ENCODE measurements around the gene TUBB2A.

TUBB2A gene

DNA sequence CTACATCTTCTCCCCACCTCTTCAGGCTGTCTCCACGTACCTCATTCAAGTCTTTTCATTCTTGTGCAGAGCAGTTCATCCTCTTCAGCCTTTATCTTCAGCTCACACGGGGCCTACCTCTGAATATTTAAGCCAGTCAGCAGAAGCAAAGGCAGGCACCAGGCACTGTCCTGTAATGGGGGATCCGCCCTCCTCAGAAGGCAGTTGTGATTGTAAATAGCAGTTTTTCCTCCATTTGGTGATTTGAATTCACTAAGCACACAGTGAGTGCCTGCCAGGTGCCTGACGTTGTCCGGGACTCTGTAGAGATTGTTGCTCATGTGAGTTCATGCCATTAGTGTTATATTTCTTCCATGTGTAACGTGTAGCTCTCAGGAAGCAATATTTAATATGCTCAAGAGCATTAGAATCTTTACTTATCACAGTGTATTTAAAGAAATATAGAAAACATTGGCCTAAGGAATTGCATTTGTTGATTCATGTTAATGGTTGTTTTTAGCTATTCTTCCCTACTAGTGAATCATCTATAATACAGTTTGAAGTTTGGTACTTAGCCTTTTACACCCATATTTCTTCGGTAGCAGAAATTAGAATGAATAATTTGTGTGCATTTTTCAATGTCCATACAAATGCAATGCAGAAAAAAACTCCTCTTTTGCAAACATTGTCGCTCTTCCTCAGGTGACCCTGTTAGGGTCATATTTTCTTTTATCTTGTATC is 20.9 kb downstream of the TUBB2A start:
- Histone ChIP-seq H2AFZ (no peak overlapping the region), H3K9me3 (ENCODE audit: control insufficient read depth, low read length) (no peaks in the 10 kb centered on the region), H3K79me2 (no peaks in the 10 kb centered on the region), H3K36me3 (ENCODE audit: control insufficient read depth, insufficient read depth, low read length) (no peaks in the 10 kb centered on the region), H3K27ac (no peak overlapping the region), H3K27me3 (ENCODE audit: control insufficient read depth, insufficient read depth, low read length) (no peaks in the 10 kb centered on the region), H3K4me2 (ENCODE audit: low read length) (no peak overlapping the region), H3K4me3 (ENCODE audit: low read depth, low read length) (no peak overlapping the region), H3K4me1 (no peaks in the 10 kb centered on the region), H3K9ac (no peak overlapping the region)
- TF ChIP-seq, protein P1, sequence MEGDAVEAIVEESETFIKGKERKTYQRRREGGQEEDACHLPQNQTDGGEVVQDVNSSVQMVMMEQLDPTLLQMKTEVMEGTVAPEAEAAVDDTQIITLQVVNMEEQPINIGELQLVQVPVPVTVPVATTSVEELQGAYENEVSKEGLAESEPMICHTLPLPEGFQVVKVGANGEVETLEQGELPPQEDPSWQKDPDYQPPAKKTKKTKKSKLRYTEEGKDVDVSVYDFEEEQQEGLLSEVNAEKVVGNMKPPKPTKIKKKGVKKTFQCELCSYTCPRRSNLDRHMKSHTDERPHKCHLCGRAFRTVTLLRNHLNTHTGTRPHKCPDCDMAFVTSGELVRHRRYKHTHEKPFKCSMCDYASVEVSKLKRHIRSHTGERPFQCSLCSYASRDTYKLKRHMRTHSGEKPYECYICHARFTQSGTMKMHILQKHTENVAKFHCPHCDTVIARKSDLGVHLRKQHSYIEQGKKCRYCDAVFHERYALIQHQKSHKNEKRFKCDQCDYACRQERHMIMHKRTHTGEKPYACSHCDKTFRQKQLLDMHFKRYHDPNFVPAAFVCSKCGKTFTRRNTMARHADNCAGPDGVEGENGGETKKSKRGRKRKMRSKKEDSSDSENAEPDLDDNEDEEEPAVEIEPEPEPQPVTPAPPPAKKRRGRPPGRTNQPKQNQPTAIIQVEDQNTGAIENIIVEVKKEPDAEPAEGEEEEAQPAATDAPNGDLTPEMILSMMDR (IDR thresholded peaks at IDR 0.05), result no peak

DNA sequence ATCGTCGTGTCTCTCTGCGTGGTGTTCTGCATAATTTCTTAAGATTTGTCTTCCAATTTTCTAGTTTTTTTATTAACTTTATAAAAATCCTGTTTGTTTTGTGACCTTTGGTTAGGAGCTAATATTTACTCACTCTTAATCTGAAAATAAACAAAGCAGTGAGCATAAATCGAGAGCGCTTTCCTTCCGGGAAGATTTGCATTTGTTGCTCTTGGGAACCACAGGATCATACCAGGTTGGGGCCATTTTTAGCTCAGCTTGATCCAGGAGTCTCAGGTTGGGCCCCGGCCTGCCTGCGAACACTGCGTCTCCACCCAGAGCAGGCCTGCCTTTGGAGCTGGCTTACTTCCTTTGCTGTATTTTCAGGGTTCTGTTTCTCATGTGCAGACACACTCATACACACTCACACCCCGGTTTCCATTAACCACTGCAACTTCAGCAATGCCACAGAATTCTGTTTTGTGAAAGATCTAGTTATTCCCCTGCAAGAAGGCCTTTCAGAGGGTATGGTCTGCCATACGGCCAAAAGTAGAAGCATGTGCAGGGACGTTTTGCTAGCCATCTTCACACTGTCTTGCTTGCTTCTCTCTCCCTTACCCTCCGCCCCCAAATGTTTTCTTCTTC is 21.6 kb downstream of the TUBB2A start:
- TF ChIP-seq, protein P1 (IDR thresholded peaks at IDR 0.05), result no peak
- Histone ChIP-seq H3K4me3 (ENCODE audit: low read depth, low read length) (no peak overlapping the region), H3K36me3 (ENCODE audit: control insufficient read depth, insufficient read depth, low read length) (no peaks in the 10 kb centered on the region), H3K27me3 (ENCODE audit: control insufficient read depth, insufficient read depth, low read length) (no peaks in the 10 kb centered on the region), H3K79me2 (no peaks in the 10 kb centered on the region), H3K4me1 (no peaks in the 10 kb centered on the region), H3K9me3 (ENCODE audit: control insufficient read depth, low read length) (no peaks in the 10 kb centered on the region), H3K9ac (no peak overlapping the region), H3K4me2 (ENCODE audit: low read length) (no peak overlapping the region), H3K27ac (no peak overlapping the region), H2AFZ (no peak overlapping the region)

- Histone ChIP-seq H3K4me1 (no peaks in the 10 kb centered on the region), H3K27me3 (ENCODE audit: control insufficient read depth, insufficient read depth, low read length) (no peaks in the 10 kb centered on the region), H2AFZ (no peak overlapping the region), H3K36me3 (ENCODE audit: control insufficient read depth, insufficient read depth, low read length) (no peaks in the 10 kb centered on the region), H3K79me2 (peaks cover 2% of the 10 kb centered on the region), H3K27ac (no peak overlapping the region), H3K9me3 (ENCODE audit: control insufficient read depth, low read length) (no peaks in the 10 kb centered on the region), H3K4me3 (ENCODE audit: low read depth, low read length) (no peak overlapping the region), H3K4me2 (ENCODE audit: low read length) (no peak overlapping the region), H3K9ac (no peak overlapping the region)
- TF ChIP-seq, protein P1 (IDR thresholded peaks at IDR 0.05), result no peak
Measured at GRCh38 chr6:3133515-3133914, 23.8 kb downstream of the TUBB2A start.

DNA sequence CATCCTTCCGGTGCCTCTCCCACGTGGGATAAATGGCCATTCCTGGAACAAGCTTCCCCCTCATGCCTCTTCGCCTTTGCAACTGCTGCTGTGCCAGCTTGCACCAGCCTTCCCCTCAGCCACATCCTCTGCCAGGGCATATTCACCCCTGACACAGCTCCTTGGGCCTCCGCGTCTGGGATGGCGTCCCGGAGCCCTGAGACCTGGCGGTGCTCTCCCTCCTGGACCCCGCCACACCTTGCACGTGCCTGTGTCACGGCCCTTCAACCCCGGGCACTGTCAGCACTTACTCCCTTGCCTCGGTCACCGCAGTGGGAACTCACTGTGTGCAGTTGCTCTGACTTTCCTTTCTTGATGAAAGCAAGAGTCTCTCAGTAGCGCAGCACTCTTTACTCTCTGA is 25.6 kb downstream of the TUBB2A start:
- H3K4me3 ChIP-seq (ENCODE audit: low read depth, low read length), result no peak overlapping the region
- no peaks in the 10 kb centered on the region for H3K27me3 ChIP-seq (ENCODE audit: control insufficient read depth, insufficient read depth, low read length)
- no peak overlapping the region for H3K27ac ChIP-seq
- H3K79me2 ChIP-seq, result peaks cover 2% of the 10 kb centered on the region
- TF ChIP-seq, protein P1 (IDR thresholded peaks at IDR 0.05), result no peak
- H3K4me2 ChIP-seq (ENCODE audit: low read length), result no peak overlapping the region
- H3K36me3 ChIP-seq (ENCODE audit: control insufficient read depth, insufficient read depth, low read length), result no peaks in the 10 kb centered on the region
- no peaks in the 10 kb centered on the region for H3K4me1 ChIP-seq
- no peaks in the 10 kb centered on the region for H3K9me3 ChIP-seq (ENCODE audit: control insufficient read depth, low read length)
- H3K9ac ChIP-seq, result no peak overlapping the region
- H2AFZ ChIP-seq, result no peak overlapping the region

Data from parathyroid adenoma (tissue), 2 donors.